IMR-90 (cell line): ENCODE data around the gene CA12. TPM values are rescaled to one million over a fixed set of nuclear protein-coding genes. Genes with fewer than 3 reads are reported as not detected.

Source experiments
- ATAC-seq: fragments of 200-7000 bp; cut with Tn5 transposase; 2 replicates; pipeline ENCODE4 v1.9.1; 2020; ENCODE audit warnings: low read depth, mild to moderate bottlenecking, moderate library complexity
- BruUV-seq: library from RNA; stranded (reverse); fragments of 400-500 nt; replicated peaks from 2 replicates; lab custom pipeline; 2021; lab: Mats Ljungman, UMichigan
- CTCF ChIA-PET: fragments of 300-600 bp; formaldehyde crosslinking; extraction: SDS; loops from one replicate; lab custom pipeline; 2021; ENCODE audit warnings: antibody characterized with exemption; lab: Yijun Ruan, JAX
- POLR2A ChIA-PET: fragments of 300-600 bp; sonication (Branson Sonifier 250); formaldehyde crosslinking; loops from one replicate; lab custom pipeline; 2022; ENCODE audit warnings: antibody characterized with exemption; ENCODE audit not compliant: unreplicated experiment; lab: Charles Lee
- DNase-seq: peaks from one replicate; pipeline ENCODE4 v3.0.0; 2013
- H2AFZ ChIP-seq: replicated peaks from 2 replicates; pipeline ENCODE3; 2013; ENCODE audit warnings: low read length, mild to moderate bottlenecking; ENCODE audit not compliant: poor library complexity
- H2AK5ac ChIP-seq: 2 replicates; pipeline ENCODE4 v1.6.1; 2013; ENCODE audit warnings: low read depth, low read length, inconsistent platforms
- H2AK9ac ChIP-seq: replicated peaks from 2 replicates; pipeline ENCODE3; 2013; ENCODE audit warnings: mild to moderate bottlenecking, low read depth, low read length, moderate library complexity; ENCODE audit not compliant: poor library complexity
- H2BK120ac ChIP-seq: 2 replicates; pipeline ENCODE4 v1.6.1; 2013; ENCODE audit warnings: low read depth, low read length, inconsistent platforms
- H2BK15ac ChIP-seq: 3 replicates; pipeline ENCODE4 v1.6.1; 2013; ENCODE audit warnings: low read depth, low read length, inconsistent platforms
- H2BK20ac ChIP-seq: 2 replicates; pipeline ENCODE4 v1.6.1; 2013; ENCODE audit warnings: low read depth, mild to moderate bottlenecking, inconsistent platforms, low read length, moderate library complexity
- H2BK5ac ChIP-seq: 2 replicates; pipeline ENCODE4 v1.6.1; 2013; ENCODE audit warnings: mild to moderate bottlenecking, low read depth, low read length, inconsistent platforms; ENCODE audit not compliant: poor library complexity, severe bottlenecking
- H3K14ac ChIP-seq: replicated peaks from 2 replicates; pipeline ENCODE4 v1.6.1; 2013; ENCODE audit warnings: low read depth, low read length, inconsistent platforms
- H3K18ac ChIP-seq: 2 replicates; pipeline ENCODE4 v1.6.1; 2013; ENCODE audit warnings: low read depth, low read length, control low read depth
- H3K23ac ChIP-seq: 2 replicates; pipeline ENCODE4 v1.6.1; 2013; ENCODE audit warnings: low read depth, low read length, inconsistent platforms
- H3K27ac ChIP-seq: 2 replicates; pipeline ENCODE4 v1.5.1; 2013; ENCODE audit warnings: mild to moderate bottlenecking, control low read depth, low read length; ENCODE audit not compliant: insufficient read depth
- H3K27me3 ChIP-seq: 2 replicates; pipeline ENCODE4 v1.6.1; 2013; ENCODE audit warnings: low read length; ENCODE audit not compliant: control insufficient read depth, insufficient read depth
- H3K36me3 ChIP-seq: 2 replicates; pipeline ENCODE4 v1.6.1; 2013; ENCODE audit warnings: low read length, mixed read lengths; ENCODE audit not compliant: control insufficient read depth, insufficient read depth
- H3K4ac ChIP-seq: 2 replicates; pipeline ENCODE4 v1.6.1; 2013; ENCODE audit warnings: low read depth, low read length, inconsistent platforms
- H3K4me1 ChIP-seq: 2 replicates; pipeline ENCODE4 v1.6.1; 2013; ENCODE audit warnings: low read length, mixed read lengths; ENCODE audit not compliant: control insufficient read depth, insufficient read depth
- H3K4me2 ChIP-seq: 2 replicates; pipeline ENCODE4 v1.6.1; 2013; ENCODE audit warnings: low read depth, mild to moderate bottlenecking, control low read depth, low read length, moderate library complexity
- H3K4me3 ChIP-seq: 2 replicates; pipeline ENCODE4 v1.5.1; 2013; ENCODE audit warnings: low read depth, mild to moderate bottlenecking, control low read depth, low read length, moderate library complexity; ENCODE audit not compliant: insufficient read depth
- H3K56ac ChIP-seq: 2 replicates; pipeline ENCODE4 v1.6.1; 2013; ENCODE audit warnings: low read length, inconsistent platforms; ENCODE audit not compliant: insufficient read depth; ENCODE audit errors: extremely low read depth
- H3K79me1 ChIP-seq, 2 experiments: 2 replicates each; pipeline ENCODE4 v1.6.1; 2013; ENCODE audit warnings: low read length in 2 of 2, inconsistent platforms in 1 of 2, low read depth in 1 of 2
- H3K9ac ChIP-seq: 2 replicates; pipeline ENCODE4 v1.6.1; 2013; ENCODE audit warnings: low read depth, low read length, control low read depth
- H3K9me1 ChIP-seq: 2 replicates; pipeline ENCODE4 v1.6.1; 2013; ENCODE audit warnings: low read length, inconsistent platforms; ENCODE audit not compliant: insufficient read depth
- H3K9me3 ChIP-seq: 2 replicates; pipeline ENCODE4 v1.6.1; 2013; ENCODE audit warnings: low read length; ENCODE audit not compliant: control insufficient read depth, insufficient read depth
- H4K20me1 ChIP-seq: 2 replicates; pipeline ENCODE4 v1.6.1; 2013; ENCODE audit warnings: low read length, inconsistent platforms; ENCODE audit not compliant: insufficient read depth
- H4K5ac ChIP-seq: 2 replicates; pipeline ENCODE4 v1.6.1; 2013; ENCODE audit warnings: mild to moderate bottlenecking, low read depth, low read length, control low read depth
- H4K8ac ChIP-seq, 2 experiments: 2 replicates each; pipeline ENCODE4 v1.6.1; 2013; ENCODE audit warnings: low read depth in 2 of 2, low read length in 2 of 2, control low read depth in 1 of 2, inconsistent platforms in 1 of 2
- H4K91ac ChIP-seq: 2 replicates; pipeline ENCODE4 v1.6.1; 2013; ENCODE audit warnings: low read depth, low read length, inconsistent platforms; ENCODE audit not compliant: insufficient read depth
- BHLHE40 ChIP-seq: fragments of 150-350 bp; IDR thresholded peaks from 2 replicates; pipeline ENCODE4 v1.6.1; 2016; ENCODE audit warnings: mild to moderate bottlenecking, low read depth, low read length
- CTCF ChIP-seq: conservative IDR thresholded peaks from 2 replicates; pipeline ENCODE4 v1.5.1; 2012; ENCODE audit warnings: mild to moderate bottlenecking, low read depth, low read length, improper control_type of control experiment
- FOS ChIP-seq: fragments of 150-350 bp; IDR thresholded peaks from 2 replicates; pipeline ENCODE4 v1.6.1; 2016; ENCODE audit warnings: low read depth, low read length
- MAFK ChIP-seq: IDR thresholded peaks from 2 replicates; pipeline ENCODE4 v1.6.1; 2012; ENCODE audit warnings: low read depth, low read length, improper control_type of control experiment
- MXI1 ChIP-seq: IDR thresholded peaks from 2 replicates; pipeline ENCODE4 v1.6.1; 2012; ENCODE audit warnings: low read depth, mild to moderate bottlenecking, low read length, moderate library complexity, borderline replicate concordance
- NFE2L2 ChIP-seq: fragments of 150-350 bp; IDR thresholded peaks from 2 replicates; pipeline ENCODE4 v1.6.1; 2016; ENCODE audit warnings: low read depth, mild to moderate bottlenecking, low read length
- POLR2A ChIP-seq: IDR thresholded peaks from 2 replicates; pipeline ENCODE4 v1.6.1; 2012; ENCODE audit warnings: mild to moderate bottlenecking, low read depth, low read length
- RAD21 ChIP-seq: IDR thresholded peaks from 2 replicates; pipeline ENCODE4 v1.6.1; 2012; ENCODE audit warnings: low read length, improper control_type of control experiment
- RCOR1 ChIP-seq: IDR thresholded peaks from 2 replicates; pipeline ENCODE4 v1.6.1; 2012; ENCODE audit warnings: mild to moderate bottlenecking, low read length, improper control_type of control experiment; ENCODE audit not compliant: insufficient replicate concordance
- SMC3 ChIP-seq: fragments of 150-350 bp; IDR thresholded peaks from 2 replicates; pipeline ENCODE4 v1.6.1; 2016; ENCODE audit warnings: low read depth, mild to moderate bottlenecking, antibody characterized with exemption, low read length, moderate library complexity
- WGBS, 2 experiments: methylation state at CpG; one replicate each; pipeline versions ENCODE4 v1.1.5 to v1.1.7; 2013; ENCODE audit warnings: missing lambda C conversion rate in 2 of 2; ENCODE audit not compliant: insufficient read length in 1 of 2; ENCODE audit errors: extremely low coverage in 2 of 2; 5-methylcytosine and 5-hydroxymethylcytosine counted together
- dilution Hi-C: fragments of 300-500 bp; cut with HindIII; formaldehyde crosslinking; loops from one replicate; pipeline ENCODE4 v1.14.3; 2018; ENCODE audit warnings: low sequenced_read_pairs; ENCODE audit not compliant: unreplicated experiment
- in situ Hi-C: fragments of 300-500 bp; cut with MboI; formaldehyde crosslinking; loops from 3 replicates; pipeline ENCODE4 v1.14.3; 2019; ENCODE audit warnings: low sequenced_read_pairs, inconsistent platforms, mixed read lengths
- intact Hi-C: fragments of 100-400 bp; cut with micrococcal nuclease; formaldehyde crosslinking; loops from 2 replicates; pipeline ENCODE4 v1.10.0; 2022
- polyA plus RNA-seq, 3 experiments: library from polyadenylated mRNA; depleted of rRNA; stranded (reverse); fragments of >200 nt; gene quantifications; 2 replicates each; pipeline ENCODE4 v1.2.3, GENCODE V29; 2012; ENCODE audit warnings: low replicate concordance in 1 of 3
- total RNA-seq: library from RNA; depleted of rRNA; stranded (reverse); fragments of >200 nt; gene quantifications from 2 replicates; pipeline ENCODE4 v1.2.3, GENCODE V29; 2012

The CA12 gene
- total and polyA plus RNA-seq, 2 of the 4 experiments (the other 2 are of a cell fraction) = 33.7 to 52.6 TPM

- Histone ChIP-seq H3K4me3 (no peak overlapping the region), H2AK5ac (no peak overlapping the region), H3K27me3 (no peaks in the 10 kb centered on the region), H3K56ac (no peak overlapping the region), H2BK20ac (no peak overlapping the region), H2AFZ (no peak overlapping the region), H4K5ac (no peak overlapping the region), H3K9me3 (no peaks in the 10 kb centered on the region), H4K20me1 (no peaks in the 10 kb centered on the region), H3K23ac (no peak overlapping the region), H3K14ac (no peak overlapping the region), H4K8ac (no peak overlapping the region), H2BK5ac (no peak overlapping the region), H3K18ac (no peak overlapping the region), H4K91ac (no peak overlapping the region), H2AK9ac (no peak overlapping the region), H3K4me2 (no peak overlapping the region), H3K9me1 (0 out of 2 replicates have a peak, but pooled peaks cover 15% of the 10 kb centered on the region), H3K27ac (no peak overlapping the region), H3K9ac (no peak overlapping the region), H2BK15ac (no peak overlapping the region), H3K36me3 (no peaks in the 10 kb centered on the region), H3K4me1 (peaks cover 9% of the 10 kb centered on the region), H3K79me1 (no peaks in the 10 kb centered on the region), H2BK120ac (no peak overlapping the region), H3K4ac (no peak overlapping the region)
- 89% methylated on average over 4 of the region's 8 CpGs; no CpG with 5 or more reads in 1 of the 2 experiments for WGBS, 2 experiments
- CTCF ChIA-PET = no interaction called here
- intact Hi-C loops (no loop called here), dilution Hi-C loops (no loop called here), in situ Hi-C loops (no loop called here)
- no peak for DNase-seq
- ATAC-seq = no peak
- POLR2A ChIA-PET = no interaction called here
- TF ChIP-seq FOS (no peak), SMC3 (no peak), POLR2A (no peak), CTCF (no peak), RAD21 (no peak), MAFK (no peak), MXI1 (no peak), NFE2L2 (no peak), BHLHE40 (no peak), RCOR1 (no peak)
- no TSS peak for BruUV-seq
These were observed 46.0 kb downstream of the CA12 start for GRCh38 chr15:63335543-63336240.
